ENCODE measurements around the gene HAL.

- no peak for TF ChIP-seq CTCF (IDR thresholded peaks at IDR 0.05)
- no peak for TF ChIP-seq EZH2 (IDR thresholded peaks at IDR 0.05; ENCODE audit: borderline replicate concordance, insufficient read depth, low read depth, low read length, poor library complexity, severe bottlenecking)
Measured at GRCh38 chr12:96014943-96015599, 18.9 kb upstream of the HAL start.
